ENCODE data around the gene MAP3K10. TPM values are rescaled to one million over a fixed set of nuclear protein-coding genes. Genes with fewer than 3 reads are reported as not detected.

Gene MAP3K10
- total RNA-seq, 1 donor from 2014 or later = 22.7 TPM

GRCh38 chr19:40231057-40231456 lies 39.8 kb downstream of the MAP3K10 start:
- TF ChIP-seq, protein P1, sequence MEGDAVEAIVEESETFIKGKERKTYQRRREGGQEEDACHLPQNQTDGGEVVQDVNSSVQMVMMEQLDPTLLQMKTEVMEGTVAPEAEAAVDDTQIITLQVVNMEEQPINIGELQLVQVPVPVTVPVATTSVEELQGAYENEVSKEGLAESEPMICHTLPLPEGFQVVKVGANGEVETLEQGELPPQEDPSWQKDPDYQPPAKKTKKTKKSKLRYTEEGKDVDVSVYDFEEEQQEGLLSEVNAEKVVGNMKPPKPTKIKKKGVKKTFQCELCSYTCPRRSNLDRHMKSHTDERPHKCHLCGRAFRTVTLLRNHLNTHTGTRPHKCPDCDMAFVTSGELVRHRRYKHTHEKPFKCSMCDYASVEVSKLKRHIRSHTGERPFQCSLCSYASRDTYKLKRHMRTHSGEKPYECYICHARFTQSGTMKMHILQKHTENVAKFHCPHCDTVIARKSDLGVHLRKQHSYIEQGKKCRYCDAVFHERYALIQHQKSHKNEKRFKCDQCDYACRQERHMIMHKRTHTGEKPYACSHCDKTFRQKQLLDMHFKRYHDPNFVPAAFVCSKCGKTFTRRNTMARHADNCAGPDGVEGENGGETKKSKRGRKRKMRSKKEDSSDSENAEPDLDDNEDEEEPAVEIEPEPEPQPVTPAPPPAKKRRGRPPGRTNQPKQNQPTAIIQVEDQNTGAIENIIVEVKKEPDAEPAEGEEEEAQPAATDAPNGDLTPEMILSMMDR (IDR thresholded peaks at IDR 0.05) = no peak
- no peak for DNase-seq (ENCODE audit: low spot score)
- H3K9me3 Mint-ChIP-seq (ENCODE audit: low read depth) = no peaks in the 10 kb centered on the region
- H3K27me3 Mint-ChIP-seq (ENCODE audit: low read depth) = peaks cover 2% of the 10 kb centered on the region
- H3K36me3 Mint-ChIP-seq (ENCODE audit: low read depth) = no peaks in the 10 kb centered on the region
- H3K4me3 Mint-ChIP-seq (ENCODE audit: unreplicated experiment) = no peak overlapping the region
- H3K27ac Mint-ChIP-seq (ENCODE audit: unreplicated experiment) = no peak overlapping the region
- H3K4me1 Mint-ChIP-seq (ENCODE audit: low read depth) = peaks cover 29% of the 10 kb centered on the region

- H3K4me3 Mint-ChIP-seq (ENCODE audit: unreplicated experiment) = no peak overlapping the region
- peaks cover 1% of the 10 kb centered on the region for H3K27me3 Mint-ChIP-seq (ENCODE audit: low read depth)
- DNase-seq (ENCODE audit: low spot score) = no peak
- no peaks in the 10 kb centered on the region for H3K9me3 Mint-ChIP-seq (ENCODE audit: low read depth)
- TF ChIP-seq, protein P1 (IDR thresholded peaks at IDR 0.05) = no peak
- H3K27ac Mint-ChIP-seq (ENCODE audit: unreplicated experiment) = no peak overlapping the region
- peaks cover 28% of the 10 kb centered on the region for H3K4me1 Mint-ChIP-seq (ENCODE audit: low read depth)
- peaks cover 2% of the 10 kb centered on the region for H3K36me3 Mint-ChIP-seq (ENCODE audit: low read depth)
Measured at GRCh38 chr19:40231544-40232424, 40.6 kb downstream of the MAP3K10 start.

- no peaks in the 10 kb centered on the region for H3K9me3 Mint-ChIP-seq (ENCODE audit: low read depth)
- peaks cover 28% of the 10 kb centered on the region for H3K4me1 Mint-ChIP-seq (ENCODE audit: low read depth)
- no peak overlapping the region for H3K4me3 Mint-ChIP-seq (ENCODE audit: unreplicated experiment)
- H3K27ac Mint-ChIP-seq (ENCODE audit: unreplicated experiment) = no peak overlapping the region
- H3K27me3 Mint-ChIP-seq (ENCODE audit: low read depth) = no peaks in the 10 kb centered on the region
- peaks cover 6% of the 10 kb centered on the region for H3K36me3 Mint-ChIP-seq (ENCODE audit: low read depth)
- no peak for DNase-seq (ENCODE audit: low spot score)
- TF ChIP-seq, protein P1 (IDR thresholded peaks at IDR 0.05) = no peak
Measured at GRCh38 chr19:40232479-40232878, 41.3 kb downstream of the MAP3K10 start.

GRCh38 chr19:40232949-40233810 lies 42.0 kb downstream of the MAP3K10 start:
- no peaks in the 10 kb centered on the region for H3K27me3 Mint-ChIP-seq (ENCODE audit: low read depth)
- TF ChIP-seq, protein P1 (IDR thresholded peaks at IDR 0.05) = no peak

GRCh38 chr19:40233811-40234389 lies 42.7 kb downstream of the MAP3K10 start:
- peaks cover 8% of the 10 kb centered on the region for H3K36me3 Mint-ChIP-seq (ENCODE audit: low read depth)

More at GRCh38 chr19:40232949-40233810, 42.0 kb downstream of the MAP3K10 start:
- Mint-ChIP-seq H3K4me1 (ENCODE audit: low read depth) (peaks cover 28% of the 10 kb centered on the region), H3K9me3 (ENCODE audit: low read depth) (no peaks in the 10 kb centered on the region), H3K4me3 (ENCODE audit: unreplicated experiment) (no peak overlapping the region), H3K36me3 (ENCODE audit: low read depth) (peaks cover 7% of the 10 kb centered on the region), H3K27ac (ENCODE audit: unreplicated experiment) (no peak overlapping the region)
- no peak for DNase-seq (ENCODE audit: low spot score)

More at GRCh38 chr19:40233811-40234389, 42.7 kb downstream of the MAP3K10 start:
- H3K27me3 Mint-ChIP-seq (ENCODE audit: low read depth) = no peaks in the 10 kb centered on the region
- H3K9me3 Mint-ChIP-seq (ENCODE audit: low read depth) = no peaks in the 10 kb centered on the region
- no peak for DNase-seq (ENCODE audit: low spot score)
- TF ChIP-seq, protein P1 (IDR thresholded peaks at IDR 0.05) = no peak
- H3K4me1 Mint-ChIP-seq (ENCODE audit: low read depth) = peaks cover 28% of the 10 kb centered on the region
- no peak overlapping the region for H3K4me3 Mint-ChIP-seq (ENCODE audit: unreplicated experiment)
- no peak overlapping the region for H3K27ac Mint-ChIP-seq (ENCODE audit: unreplicated experiment)

Data from chondrocyte (in vitro differentiated cells).